ENCODE data around the gene PLAC9. TPM values are rescaled to one million over a fixed set of nuclear protein-coding genes. Genes with fewer than 3 reads are reported as not detected.
"Not testable (repeated sequence)": the region's sequence is repeated elsewhere in the genome, so short reads cannot be mapped to it uniquely, and the experiment has no call there.

PLAC9 gene
- not detected in 2 replicates for total RNA-seq

- no peak for DNase-seq (ENCODE audit: low read depth)
- no peak for TF ChIP-seq CTCF (conservative IDR thresholded peaks at IDR 0.05; ENCODE audit: low read depth, low read length)
- peak within 1 kb of the TSS; percentile 19 for H3K4me3 ChIP-seq (ENCODE audit: low read depth, low read length)
Observed at GRCh38 chr10:80132299-80133139, at the start of gene PLAC9. PLAC9 (plus strand) TSS chr10:80132730; CDS start chr10:80132763, 33 bp downstream.

- no peak overlapping the region for H3K4me3 ChIP-seq (ENCODE audit: low read depth, low read length)
- no peak for TF ChIP-seq CTCF (conservative IDR thresholded peaks at IDR 0.05; ENCODE audit: low read depth, low read length)
- DNase-seq (ENCODE audit: low read depth), result no peak
Observed at GRCh38 chr10:80090121-80090520, 42.4 kb upstream of the PLAC9 start.

- TF ChIP-seq CTCF (conservative IDR thresholded peaks at IDR 0.05; ENCODE audit: low read depth, low read length), result no peak
- DNase-seq (ENCODE audit: low read depth), result no peak
- H3K4me3 ChIP-seq (ENCODE audit: low read depth, low read length), result no peak overlapping the region
Observed at GRCh38 chr10:80094231-80094630, 38.3 kb upstream of the PLAC9 start.

- H3K4me3 ChIP-seq (ENCODE audit: low read depth, low read length); DNase-seq (ENCODE audit: low read depth): not testable (repeated sequence)
Observed at GRCh38 chr10:80098272-80098671, 34.3 kb upstream of the PLAC9 start.

- not testable (repeated sequence) for H3K4me3 ChIP-seq (ENCODE audit: low read depth, low read length); DNase-seq (ENCODE audit: low read depth)
Observed at GRCh38 chr10:80099295-80099694, 33.2 kb upstream of the PLAC9 start.

GRCh38 chr10:80100116-80100515 lies 32.4 kb upstream of the PLAC9 start:
- no peak overlapping the region for H3K4me3 ChIP-seq (ENCODE audit: low read depth, low read length)
- no peak for TF ChIP-seq CTCF (conservative IDR thresholded peaks at IDR 0.05; ENCODE audit: low read depth, low read length)
- no peak for DNase-seq (ENCODE audit: low read depth)

GRCh38 chr10:80100861-80101695 lies 31.5 kb upstream of the PLAC9 start:
- TF ChIP-seq CTCF (conservative IDR thresholded peaks at IDR 0.05; ENCODE audit: low read depth, low read length), result no peak
- no peak overlapping the region for H3K4me3 ChIP-seq (ENCODE audit: low read depth, low read length)
- no peak for DNase-seq (ENCODE audit: low read depth)

Measured in epithelial cell of proximal tubule (primary cell).